GM15510 (cell line): Measurements from ENCODE around the gene CFAP97D2.

Source experiments
- POLR2A ChIP-seq: IDR thresholded peaks from 3 replicates; pipeline ENCODE4 v1.6.1; 2011; ENCODE audit warnings: borderline replicate concordance; ENCODE audit not compliant: insufficient read length; ENCODE audit errors: extremely low read depth

The CFAP97D2 gene

GRCh38 chr13:114167426-114167825 lies 11.6 kb upstream of the CFAP97D2 start:
- TF ChIP-seq POLR2A, result no peak

- TF ChIP-seq POLR2A, result no peak
These were observed 11.2 kb upstream of the CFAP97D2 start for GRCh38 chr13:114167885-114168284.

GRCh38 chr13:114173272-114173671 lies 5.8 kb upstream of the CFAP97D2 start:
- no peak for TF ChIP-seq POLR2A

GRCh38 chr13:114173745-114174144 lies 5.3 kb upstream of the CFAP97D2 start:
- no peak for TF ChIP-seq POLR2A

- no peak for TF ChIP-seq POLR2A
These were observed 4.5 kb upstream of the CFAP97D2 start for GRCh38 chr13:114174529-114174961.

GRCh38 chr13:114177245-114178010 lies 1.6 kb upstream of the CFAP97D2 start:
- TF ChIP-seq POLR2A, result no peak

- no peak for TF ChIP-seq POLR2A
These were observed 6.3 kb downstream of the CFAP97D2 start for GRCh38 chr13:114185182-114185971.

GRCh38 chr13:114194853-114195252 lies 15.8 kb downstream of the CFAP97D2 start:
- no peak for TF ChIP-seq POLR2A

GRCh38 chr13:114196629-114197028 lies 17.6 kb downstream of the CFAP97D2 start:
- no peak for TF ChIP-seq POLR2A

GRCh38 chr13:114198556-114198955 lies 19.5 kb downstream of the CFAP97D2 start:
- no peak for TF ChIP-seq POLR2A

GRCh38 chr13:114199954-114200353 lies 20.9 kb downstream of the CFAP97D2 start:
- no peak for TF ChIP-seq POLR2A

- TF ChIP-seq POLR2A, result no peak
These were observed 21.4 kb downstream of the CFAP97D2 start for GRCh38 chr13:114200399-114200911.

- TF ChIP-seq POLR2A, result no peak
These were observed 23.5 kb downstream of the CFAP97D2 start for GRCh38 chr13:114202581-114202980.

- TF ChIP-seq POLR2A, result no peak
These were observed 24.5 kb downstream of the CFAP97D2 start for GRCh38 chr13:114203536-114203935.

GRCh38 chr13:114204894-114205293 lies 25.8 kb downstream of the CFAP97D2 start:
- TF ChIP-seq POLR2A, result no peak

- no peak for TF ChIP-seq POLR2A
These were observed 29.1 kb downstream of the CFAP97D2 start for GRCh38 chr13:114208134-114208533.

- TF ChIP-seq POLR2A, result no peak
These were observed 32.5 kb downstream of the CFAP97D2 start for GRCh38 chr13:114211446-114212157.
